PC-3 (cell line): ENCODE results near the gene CFAP58. TPM values are rescaled to one million over a fixed set of nuclear protein-coding genes. Genes with fewer than 3 reads are reported as not detected.

ENCODE experiments used
- ATAC-seq: fragments of 200-7000 bp; cut with Tn5 transposase; 2 replicates; pipeline ENCODE4 v1.9.1; 2020; ENCODE audit warnings: mild to moderate bottlenecking, moderate library complexity
- BruUV-seq: library from RNA; stranded (reverse); fragments of 400-500 nt; replicated peaks from 2 replicates; lab custom pipeline; 2021; lab: Mats Ljungman, UMichigan
- CTCF ChIA-PET: fragments of 300-600 bp; sonication (Branson Sonifier 250); formaldehyde crosslinking; loops from one replicate; lab custom pipeline; 2022; ENCODE audit warnings: antibody characterized with exemption; lab: Charles Lee
- POLR2A ChIA-PET: fragments of 300-600 bp; sonication (Branson Sonifier 250); formaldehyde crosslinking; loops from one replicate; lab custom pipeline; 2022; ENCODE audit warnings: antibody characterized with exemption; ENCODE audit not compliant: unreplicated experiment; lab: Charles Lee
- DNase-seq: peaks from one replicate; pipeline ENCODE4 v3.0.0-alpha.2; 2015
- H2AFZ ChIP-seq: fragments of 300-600 bp; sonication (generic); 2 replicates; pipeline ENCODE4 v1.6.0; 2016; ENCODE audit warnings: antibody characterized with exemption, low read length
- H3F3A ChIP-seq: fragments of 300-600 bp; sonication (generic); one replicate; pipeline ENCODE4 v1.6.0; 2017; ENCODE audit warnings: antibody characterized with exemption, low read length, control low read depth, mild to moderate bottlenecking; ENCODE audit not compliant: unreplicated experiment
- H3K27ac ChIP-seq: fragments of 300-600 bp; sonication (generic); 2 replicates; pipeline ENCODE4 v1.5.1; 2016; ENCODE audit warnings: mild to moderate bottlenecking, low read length
- H3K27me3 ChIP-seq: fragments of 300-600 bp; sonication (generic); 2 replicates; pipeline ENCODE4 v1.6.1; 2016; ENCODE audit warnings: low read length, mixed read lengths
- H3K36me3 ChIP-seq: fragments of 300-600 bp; sonication (generic); 2 replicates; pipeline ENCODE4 v1.6.1; 2016; ENCODE audit warnings: low read depth, mixed run types, low read length, mixed read lengths
- H3K4me1 ChIP-seq: fragments of 300-600 bp; sonication (generic); 2 replicates; pipeline ENCODE4 v1.5.1; 2016; ENCODE audit warnings: low read length; ENCODE audit not compliant: insufficient read depth
- H3K4me2 ChIP-seq: fragments of 300-600 bp; sonication (generic); 2 replicates; pipeline ENCODE4 v1.6.0; 2016; ENCODE audit warnings: low read length
- H3K4me3 ChIP-seq: fragments of 300-600 bp; sonication (generic); 2 replicates; pipeline ENCODE4 v1.5.1; 2016; ENCODE audit warnings: mild to moderate bottlenecking, low read length, mixed read lengths
- H3K79me2 ChIP-seq: fragments of 300-600 bp; sonication (generic); 2 replicates; pipeline ENCODE4 v1.6.1; 2017; ENCODE audit warnings: low read length, mixed read lengths
- H3K9ac ChIP-seq: fragments of 300-600 bp; sonication (generic); 2 replicates; pipeline ENCODE4 v1.6.0; 2016; ENCODE audit warnings: mild to moderate bottlenecking, low read length
- H3K9me2 ChIP-seq: fragments of 300-600 bp; sonication (generic); replicated peaks from 2 replicates; pipeline ENCODE4 v1.6.1; 2016; ENCODE audit warnings: mixed run types, low read length, mixed read lengths
- H3K9me3 ChIP-seq: fragments of 300-600 bp; sonication (generic); 2 replicates; pipeline ENCODE4 v1.6.1; 2016; ENCODE audit warnings: low read length, mixed read lengths
- H4K20me1 ChIP-seq: fragments of 300-600 bp; sonication (generic); 2 replicates; pipeline ENCODE4 v1.6.1; 2016; ENCODE audit warnings: low read length, mixed read lengths
- CTCF ChIP-seq: fragments of 300-600 bp; sonication (generic); conservative IDR thresholded peaks from 2 replicates; pipeline ENCODE4 v1.5.1; 2017; ENCODE audit warnings: antibody characterized with exemption, low read depth, mild to moderate bottlenecking, low read length
- EZH2 ChIP-seq: fragments of 300-600 bp; sonication (generic); IDR thresholded peaks from one replicate; pipeline ENCODE4 v1.6.1; 2017; ENCODE audit warnings: antibody characterized with exemption, mild to moderate bottlenecking, low read length; ENCODE audit not compliant: unreplicated experiment
- EZH2phosphoT487 ChIP-seq: fragments of 300-600 bp; sonication (generic); IDR thresholded peaks from 2 replicates; pipeline ENCODE4 v1.6.1; 2018; ENCODE audit warnings: mild to moderate bottlenecking, antibody characterized with exemption, low read length, borderline replicate concordance
- intact Hi-C: fragments of 100-400 bp; cut with micrococcal nuclease; formaldehyde crosslinking; loops from 2 replicates; pipeline ENCODE4 v1.9.0; 2023
- total RNA-seq: library from RNA; depleted of rRNA; stranded (reverse); fragments of >200 nt; gene quantifications from 2 replicates; pipeline ENCODE4 v1.2.3, GENCODE V29; 2014

Gene CFAP58
- total RNA-seq, 1 experiment from 2014 or later = 0.26 TPM

GRCh38 chr10:104332243-104333031 lies 21.2 kb upstream of the CFAP58 start:
- ChIA-PET CTCF (interaction anchor here (1.0 kb wide), 1 partner anchor 26 kb away, joined by 3 read pairs; no protein-coding TSS in a partner anchor), POLR2A (no interaction called here)
- Histone ChIP-seq H3K9ac (peak overlapping the region; percentile 94), H3K27ac (peak overlapping the region; percentile 99), H3K9me2 (no peaks in the 10 kb centered on the region), H3K36me3 (no peaks in the 10 kb centered on the region), H3K79me2 (peaks cover 83% of the 10 kb centered on the region), H3K9me3 (no peaks in the 10 kb centered on the region), H3K4me1 (peaks cover 90% of the 10 kb centered on the region), H4K20me1 (peaks cover 22% of the 10 kb centered on the region), H3K4me3 (peak overlapping the region; percentile 54; the same call in 1 of the 2 replicates), H3K27me3 (no peaks in the 10 kb centered on the region), H3K4me2 (peak overlapping the region; percentile 79), H3F3A (no peaks in the 10 kb centered on the region), H2AFZ (no peak overlapping the region)
- TF ChIP-seq EZH2phosphoT487 (no peak), EZH2 (no peak), CTCF (no peak)
- BruUV-seq = no TSS peak
- intact Hi-C loops = no loop called here
- ATAC-seq (no peak), DNase-seq (no peak)

DNA sequence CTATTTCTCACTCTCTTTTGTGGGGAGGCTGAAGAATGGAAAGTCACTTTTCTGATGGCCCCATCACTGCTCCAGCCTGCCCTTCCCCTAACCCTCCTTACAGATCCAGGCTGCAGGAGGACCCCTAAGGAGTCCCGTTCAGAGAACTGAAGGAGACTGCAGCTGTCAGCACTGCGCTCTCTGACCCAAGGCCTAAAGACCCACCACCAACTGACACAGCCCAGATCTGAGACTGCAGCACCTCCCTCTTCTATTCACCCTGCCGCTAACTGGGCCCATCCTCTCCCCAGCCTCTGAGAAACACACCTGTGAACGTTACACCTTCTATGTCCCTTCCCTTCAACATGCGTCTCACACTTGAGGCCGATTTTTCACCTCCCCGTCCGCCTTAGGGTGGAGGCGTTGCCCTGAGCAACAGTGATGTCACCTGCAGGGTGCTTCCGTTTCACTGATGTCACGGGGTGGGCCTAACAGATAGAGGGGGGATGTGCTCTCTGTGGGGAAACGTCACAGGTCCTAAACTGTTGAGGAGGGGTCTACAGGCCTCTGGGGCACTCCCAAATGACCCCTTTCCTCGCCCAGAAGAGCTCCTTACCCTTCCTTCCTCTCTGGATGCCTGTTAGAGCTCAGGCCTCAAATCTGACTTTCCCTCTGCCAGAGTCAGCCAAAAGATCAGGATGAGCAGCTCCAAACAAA lies 20.5 kb upstream of the CFAP58 start:
- Histone ChIP-seq H3K4me2 (0 out of 2 replicates have a peak overlapping the region, but pooled peaks have one; percentile 79), H2AFZ (no peak overlapping the region), H3K79me2 (peaks cover 86% of the 10 kb centered on the region), H3F3A (no peaks in the 10 kb centered on the region), H3K36me3 (no peaks in the 10 kb centered on the region), H3K4me1 (peaks cover 83% of the 10 kb centered on the region), H3K27ac (peak overlapping the region; percentile 99; the same call in 1 of the 2 replicates), H3K27me3 (no peaks in the 10 kb centered on the region), H3K4me3 (no peak overlapping the region), H4K20me1 (peaks cover 22% of the 10 kb centered on the region), H3K9me3 (no peaks in the 10 kb centered on the region), H3K9ac (no peak overlapping the region), H3K9me2 (no peaks in the 10 kb centered on the region)
- CTCF ChIA-PET = no interaction called here
- DNase-seq = no peak
- ATAC-seq = no peak
- TF ChIP-seq EZH2phosphoT487 = no peak
- no TSS peak for BruUV-seq
- POLR2A ChIA-PET = no interaction called here
- intact Hi-C loops = no loop called here

DNA sequence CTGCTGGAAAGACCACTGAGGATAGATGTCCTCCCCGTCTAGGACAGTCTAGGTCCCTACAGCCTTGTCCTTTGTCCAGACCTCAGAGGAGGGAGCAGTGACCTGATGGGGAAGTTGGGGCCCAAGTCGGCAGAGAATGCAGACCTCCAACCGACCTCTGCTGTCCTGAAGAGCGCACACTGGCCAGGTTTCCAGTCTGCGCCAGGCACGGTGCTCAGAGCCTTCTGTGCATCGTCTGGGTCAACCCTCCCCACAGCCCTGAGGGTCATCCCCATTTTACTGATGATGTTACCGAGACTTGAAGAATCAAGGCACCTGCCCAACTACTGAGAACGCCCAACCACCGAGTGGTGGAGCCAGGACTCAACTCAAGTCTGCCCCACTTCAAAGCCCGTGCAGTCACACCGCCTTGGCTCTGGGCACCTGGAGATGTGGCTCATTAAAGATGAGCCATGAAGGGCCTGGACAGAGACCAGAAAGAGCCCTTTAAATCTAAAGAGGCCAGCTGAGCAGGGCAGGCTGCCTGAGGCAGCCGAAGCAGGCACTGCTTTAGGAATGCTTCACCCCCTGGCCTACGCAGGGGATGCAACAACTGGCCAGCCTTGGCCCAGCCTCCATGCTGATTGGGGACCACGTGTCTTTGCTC lies 19.8 kb upstream of the CFAP58 start:
- no peaks in the 10 kb centered on the region for H3K36me3 ChIP-seq
- H4K20me1 ChIP-seq = peaks cover 22% of the 10 kb centered on the region
- no peaks in the 10 kb centered on the region for H3K9me3 ChIP-seq
- ChIA-PET CTCF (no interaction called here), POLR2A (no interaction called here)
- peaks cover 76% of the 10 kb centered on the region for H3K4me1 ChIP-seq
- intact Hi-C loops = no loop called here
- no peak overlapping the region for H3K27ac ChIP-seq
- no peaks in the 10 kb centered on the region for H3K9me2 ChIP-seq
- no peak for DNase-seq
- peaks cover 85% of the 10 kb centered on the region for H3K79me2 ChIP-seq
- H3K9ac ChIP-seq = no peak overlapping the region
- H3K4me2 ChIP-seq = no peak overlapping the region
- no peak for ATAC-seq
- no peaks in the 10 kb centered on the region for H3F3A ChIP-seq
- H3K27me3 ChIP-seq = no peaks in the 10 kb centered on the region
- no peak overlapping the region for H3K4me3 ChIP-seq
- BruUV-seq = no TSS peak
- H2AFZ ChIP-seq = no peak overlapping the region
- TF ChIP-seq EZH2phosphoT487 (no peak), EZH2 (no peak)
